ENCODE results near the gene YRDC.
A peak's percentile ranks its signal among the peaks of the same experiment; 100 is the strongest.

Gene YRDC

GRCh38 chr1:37807555-37808368, at the start of gene YRDC, which contains the start of gene C1orf122:
TSS of gene YRDC (minus strand) at chr1:37808208. CDS start at chr1:37808180, 28 bp downstream.
TSS of gene C1orf122 (plus strand) at chr1:37807790. CDS start at chr1:37808405, 615 bp downstream.
- peak; percentile 91 to 93 for DNase-seq

- no peak for DNase-seq
Measured at GRCh38 chr1:37854406-37854805, 46.4 kb upstream of the YRDC start.

- no peak for DNase-seq
Measured at GRCh38 chr1:37853157-37853556, 45.1 kb upstream of the YRDC start.

GRCh38 chr1:37851782-37852210, 43.8 kb upstream of the YRDC start:
- no peak for DNase-seq

GRCh38 chr1:37851262-37851661, 43.3 kb upstream of the YRDC start:
- DNase-seq = no peak

- no peak for DNase-seq
Measured at GRCh38 chr1:37850352-37850955, 42.4 kb upstream of the YRDC start.

GRCh38 chr1:37849480-37849879, 41.5 kb upstream of the YRDC start:
- DNase-seq = no peak

- DNase-seq = no peak
Measured at GRCh38 chr1:37846647-37847339, 38.8 kb upstream of the YRDC start.

GRCh38 chr1:37845786-37846185, 37.8 kb upstream of the YRDC start:
- DNase-seq = no peak

GRCh38 chr1:37845049-37845646, 37.1 kb upstream of the YRDC start:
- DNase-seq = no peak

GRCh38 chr1:37844536-37844935, 36.5 kb upstream of the YRDC start:
- no peak for DNase-seq

- no peak for DNase-seq
Measured at GRCh38 chr1:37841652-37842051, 33.6 kb upstream of the YRDC start.

- no peak for DNase-seq
Measured at GRCh38 chr1:37840711-37841110, 32.7 kb upstream of the YRDC start.

GRCh38 chr1:37839676-37840075, 31.7 kb upstream of the YRDC start:
- no peak for DNase-seq

- no peak for DNase-seq
Measured at GRCh38 chr1:37836788-37837187, 28.8 kb upstream of the YRDC start.

- DNase-seq = no peak
Measured at GRCh38 chr1:37831809-37832208, 23.8 kb upstream of the YRDC start.

GRCh38 chr1:37831109-37831508, 23.1 kb upstream of the YRDC start:
- no peak for DNase-seq

- DNase-seq = no peak
Measured at GRCh38 chr1:37828410-37829074, 20.5 kb upstream of the YRDC start.

- DNase-seq = no peak
Measured at GRCh38 chr1:37825506-37825905, 17.5 kb upstream of the YRDC start.

GRCh38 chr1:37824001-37824400, 16.0 kb upstream of the YRDC start:
- no peak for DNase-seq

- DNase-seq = no peak
Measured at GRCh38 chr1:37822906-37823815, 15.2 kb upstream of the YRDC start.

- DNase-seq = no peak
Measured at GRCh38 chr1:37821481-37821880, 13.5 kb upstream of the YRDC start.

All from stimulated activated CD4-positive, alpha-beta T cell treated with anti-CD3 and anti-CD28 coated beads, Interleukin-4, amount 100 ng/mL, for 4 hours (primary cell).